IgD-negative memory B cell (primary cell): ENCODE data around the gene NECAP2. TPM values are rescaled to one million over a fixed set of nuclear protein-coding genes. Genes with fewer than 3 reads are reported as not detected.

ENCODE experiments used
- H3K27ac Mint-ChIP-seq, 3 donors: one replicate each; pipeline ENCODE4 v1.8.0; 2020 to 2022; ENCODE audit warnings: mild to moderate bottlenecking in 3 of 3, mixed read lengths in 3 of 3, moderate library complexity in 1 of 3
- H3K27me3 Mint-ChIP-seq: one replicate; pipeline ENCODE4 v1.8.0; 2021; ENCODE audit warnings: mixed read lengths
- H3K36me3 Mint-ChIP-seq: one replicate; pipeline ENCODE4 v1.8.0; 2020; ENCODE audit warnings: mild to moderate bottlenecking, mixed read lengths
- H3K4me1 Mint-ChIP-seq, 3 donors: one replicate each; pipeline ENCODE4 v1.8.0; 2020 to 2022; ENCODE audit warnings: mixed read lengths in 3 of 3, mild to moderate bottlenecking in 1 of 3
- H3K4me3 Mint-ChIP-seq, 4 donors: one replicate each; pipeline ENCODE4 v1.8.0; 2020 to 2022; ENCODE audit warnings: mild to moderate bottlenecking in 4 of 4, mixed read lengths in 4 of 4, moderate library complexity in 3 of 4
- H3K9me3 Mint-ChIP-seq, 3 donors: one replicate each; pipeline ENCODE4 v1.8.0; 2020 to 2021; ENCODE audit warnings: mixed read lengths in 3 of 3, mild to moderate bottlenecking in 1 of 3
- polyA plus RNA-seq: library from polyadenylated mRNA; unstranded; fragments of 300-500 nt; fragmentation: Illumina TruSeq; gene quantifications from one replicate; pipeline ENCODE4 v1.2.3, GENCODE V29; 2021

The NECAP2 gene, protein sequence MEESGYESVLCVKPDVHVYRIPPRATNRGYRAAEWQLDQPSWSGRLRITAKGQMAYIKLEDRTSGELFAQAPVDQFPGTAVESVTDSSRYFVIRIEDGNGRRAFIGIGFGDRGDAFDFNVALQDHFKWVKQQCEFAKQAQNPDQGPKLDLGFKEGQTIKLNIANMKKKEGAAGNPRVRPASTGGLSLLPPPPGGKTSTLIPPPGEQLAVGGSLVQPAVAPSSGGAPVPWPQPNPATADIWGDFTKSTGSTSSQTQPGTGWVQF
- 144 TPM for polyA plus RNA-seq

DNA sequence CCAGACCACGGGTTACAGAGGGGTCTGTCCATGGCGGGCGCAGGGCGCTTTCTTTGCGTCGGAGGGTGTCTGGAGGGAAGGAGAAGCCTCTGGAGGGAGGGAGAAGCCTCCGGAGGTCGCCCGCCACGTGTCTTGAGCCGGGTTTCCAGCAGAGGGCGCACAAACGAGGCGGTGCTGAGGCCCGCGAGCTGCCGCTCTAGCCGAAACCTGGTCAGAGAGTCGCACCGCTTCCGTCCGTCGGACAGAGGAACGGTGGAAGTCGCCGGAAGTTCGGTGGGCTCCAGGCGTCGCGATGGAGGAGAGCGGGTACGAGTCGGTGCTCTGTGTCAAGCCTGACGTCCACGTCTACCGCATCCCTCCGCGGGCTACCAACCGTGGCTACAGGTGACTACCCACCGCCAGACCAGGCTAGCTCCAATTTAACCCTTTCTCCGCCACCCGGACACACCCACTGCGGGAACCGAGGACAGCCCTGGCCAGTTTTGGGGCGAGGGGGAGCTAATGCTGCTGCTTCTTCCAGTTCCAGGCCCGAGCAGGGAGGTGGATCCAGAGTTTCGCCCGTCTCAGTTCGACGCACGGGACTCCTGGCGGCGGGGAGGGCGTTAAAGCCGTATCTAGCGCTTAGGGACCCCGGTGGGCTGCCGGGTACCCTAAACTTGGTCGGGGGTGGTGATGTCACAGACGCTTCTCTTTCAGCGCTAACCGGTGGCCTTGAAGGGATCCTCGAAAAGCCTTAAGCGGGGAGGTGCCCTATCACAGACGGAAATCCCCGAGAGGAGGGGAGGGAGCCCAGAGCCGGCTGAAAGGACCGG lies at the start of gene NECAP2:
Gene NECAP2, plus strand, starts transcription at position 255 of the 812 bp plus-strand sequence. Its CDS starts 38 bp downstream, at position 293.
- H3K27ac Mint-ChIP-seq = peak within 1 kb of the TSS; percentile 97 to 98 (median 97)
- no peaks in the 10 kb centered on the region for H3K9me3 Mint-ChIP-seq
- no peaks in the 10 kb centered on the region for H3K27me3 Mint-ChIP-seq
- H3K4me3 Mint-ChIP-seq = peak within 1 kb of the TSS; percentile 92 to 100 (median 98)
- H3K36me3 Mint-ChIP-seq = no peaks in the 10 kb centered on the region
- peaks cover 25 to 32% (median 29%) of the 10 kb centered on the region in 3 donors for H3K4me1 Mint-ChIP-seq

DNA sequence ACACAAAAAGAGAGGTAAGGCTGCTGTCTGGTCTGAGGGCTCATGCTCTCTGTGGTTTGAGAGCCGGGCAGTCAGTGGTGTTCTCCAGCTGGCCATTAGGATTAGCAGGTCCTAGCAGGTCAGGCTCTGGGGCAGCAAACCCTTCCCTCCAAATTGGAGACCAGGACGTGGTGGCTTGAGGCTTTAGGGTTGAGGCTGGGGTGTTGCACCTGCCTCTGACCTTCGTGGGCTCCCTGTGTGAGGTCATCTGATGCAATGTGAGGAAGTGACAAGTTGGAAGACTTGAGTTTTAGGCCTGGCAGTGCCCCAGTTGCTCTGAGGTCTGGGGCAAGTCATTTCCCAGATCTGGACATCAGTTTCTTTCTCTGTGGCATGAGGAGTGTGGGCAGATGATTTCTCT lies 49.1 kb upstream of the NECAP2 start:
- peaks cover 26 to 46% (median 42%) of the 10 kb centered on the region in 3 donors for H3K4me1 Mint-ChIP-seq
- peak overlapping the region in 2 of 3 donors; percentile 42 to 82 for H3K27ac Mint-ChIP-seq
- H3K4me3 Mint-ChIP-seq = peak overlapping the region in 1 of 4 donors; percentile 74
- H3K36me3 Mint-ChIP-seq = peaks cover 2% of the 10 kb centered on the region
- H3K27me3 Mint-ChIP-seq = no peaks in the 10 kb centered on the region
- H3K9me3 Mint-ChIP-seq = no peaks in the 10 kb centered on the region

DNA sequence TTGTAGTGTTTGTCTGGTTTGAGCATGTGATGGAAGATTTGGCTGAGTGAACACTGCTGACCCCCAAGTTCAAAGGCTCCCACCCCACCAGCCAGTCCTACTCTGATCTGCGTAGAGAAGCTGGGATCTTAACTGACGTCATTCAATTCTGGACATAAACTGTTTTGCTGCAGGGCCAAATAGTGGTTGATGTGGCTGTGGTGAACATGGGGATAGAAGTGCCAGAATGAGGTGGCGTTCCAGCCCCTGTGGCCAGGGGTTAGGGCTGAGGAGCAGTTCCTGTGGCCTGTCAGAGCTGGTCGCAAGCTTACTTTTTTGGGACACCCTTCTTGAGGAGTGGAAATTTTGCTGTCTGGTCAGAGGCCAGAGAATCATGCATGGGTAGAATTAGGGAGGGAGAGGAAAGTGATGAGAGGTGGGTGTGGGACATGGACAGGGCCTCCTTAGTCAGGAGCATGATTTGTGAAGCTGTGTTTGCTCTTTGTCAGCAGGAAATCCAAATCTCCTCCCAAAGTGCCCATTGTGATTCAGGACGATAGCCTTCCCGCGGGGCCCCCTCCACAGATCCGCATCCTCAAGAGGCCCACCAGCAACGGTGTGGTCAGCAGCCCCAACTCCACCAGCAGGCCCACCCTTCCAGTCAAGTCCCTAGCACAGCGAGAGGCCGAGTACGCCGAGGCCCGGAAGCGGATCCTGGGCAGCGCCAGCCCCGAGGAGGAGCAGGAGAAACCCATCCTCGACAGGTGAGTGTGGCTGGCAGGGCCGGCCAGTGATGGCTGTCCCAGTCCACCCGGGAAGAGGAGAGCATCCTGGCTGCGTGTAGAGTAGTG lies 47.6 kb upstream of the NECAP2 start:
- H3K4me1 Mint-ChIP-seq = peaks cover 15 to 35% (median 30%) of the 10 kb centered on the region in 3 donors
- H3K27me3 Mint-ChIP-seq = no peaks in the 10 kb centered on the region
- peak overlapping the region in 1 of 3 donors; percentile 86 for H3K27ac Mint-ChIP-seq
- no peaks in the 10 kb centered on the region for H3K9me3 Mint-ChIP-seq
- H3K4me3 Mint-ChIP-seq = peak overlapping the region in 1 of 4 donors; percentile 45
- H3K36me3 Mint-ChIP-seq = peaks cover 2% of the 10 kb centered on the region

DNA sequence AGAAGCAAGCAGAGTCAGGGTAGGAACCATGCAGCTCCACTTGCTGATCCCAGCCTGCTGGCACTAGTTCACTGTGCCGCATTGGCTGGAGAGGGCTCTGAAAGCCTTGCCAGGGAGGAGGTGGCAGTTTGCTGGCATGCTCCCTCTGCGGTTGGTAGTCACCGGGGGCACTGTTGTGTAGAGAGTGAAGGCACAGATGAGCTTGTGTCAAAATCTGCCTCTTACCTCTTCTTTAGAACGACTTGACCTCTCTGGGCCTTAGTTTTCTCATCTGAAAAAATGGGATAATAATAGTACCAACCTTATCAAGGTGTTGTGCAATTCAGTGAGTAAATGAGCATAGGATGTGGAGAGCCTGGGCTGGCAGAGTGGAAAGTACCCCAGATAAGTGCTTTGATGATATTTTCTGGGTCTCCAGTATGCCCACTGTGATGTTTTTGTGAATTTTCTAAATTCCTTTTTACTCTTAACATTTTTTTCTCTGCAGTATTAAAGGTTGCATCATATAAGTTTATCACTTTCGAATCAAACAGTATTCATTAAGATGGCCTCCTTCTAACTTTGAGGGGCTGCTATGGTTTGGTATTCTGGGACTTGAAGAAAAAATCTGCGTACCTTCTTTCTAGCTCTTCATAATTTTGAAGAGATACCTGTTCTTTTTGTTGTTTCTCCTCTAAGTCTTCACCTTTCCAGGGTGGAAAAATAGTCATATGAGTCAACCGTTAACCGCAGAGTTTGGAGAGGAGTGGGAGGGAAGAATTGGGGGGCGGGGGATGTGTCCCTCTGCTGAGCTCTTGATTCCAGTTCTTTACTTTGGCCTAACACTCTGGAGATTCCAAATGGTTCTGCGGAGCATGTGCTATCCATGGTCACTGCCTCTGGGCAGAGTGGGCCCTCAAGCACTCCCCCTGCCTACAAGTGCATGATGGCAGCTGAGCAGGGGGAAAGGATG lies 46.7 kb upstream of the NECAP2 start:
- H3K36me3 Mint-ChIP-seq = peaks cover 2% of the 10 kb centered on the region

DNA sequence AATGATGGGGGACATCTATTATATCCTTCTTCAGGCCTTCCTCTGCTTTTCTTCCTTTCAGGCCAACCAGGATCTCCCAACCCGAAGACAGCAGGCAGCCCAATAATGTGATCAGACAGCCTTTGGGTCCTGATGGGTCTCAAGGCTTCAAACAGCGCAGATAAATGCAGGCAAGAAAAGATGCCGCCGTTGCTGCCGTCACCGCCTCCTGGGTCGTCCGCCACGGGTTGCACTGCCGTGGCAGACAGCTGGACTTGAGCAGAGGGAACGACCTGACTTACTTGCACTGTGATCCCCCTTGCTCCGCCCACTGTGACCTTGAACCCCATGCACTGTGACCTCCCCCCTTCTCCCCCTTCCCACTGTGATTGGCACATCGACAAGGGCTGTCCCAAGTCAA lies 45.5 kb upstream of the NECAP2 start:
- Mint-ChIP-seq H3K4me1 (peaks cover 7 to 27% (median 22%) of the 10 kb centered on the region in 3 donors), H3K36me3 (peaks cover 4% of the 10 kb centered on the region), H3K27me3 (no peaks in the 10 kb centered on the region), H3K27ac (no peak overlapping the region), H3K4me3 (no peak overlapping the region), H3K9me3 (no peaks in the 10 kb centered on the region)

More for the DNA sequence above, 46.7 kb upstream of the NECAP2 start:
- Mint-ChIP-seq H3K4me3 (peak overlapping the region in 1 of 4 donors; percentile 23), H3K4me1 (peaks cover 8 to 30% (median 25%) of the 10 kb centered on the region in 3 donors), H3K27ac (peak overlapping the region in 2 of 3 donors; percentile 28 to 78), H3K27me3 (no peaks in the 10 kb centered on the region), H3K9me3 (no peaks in the 10 kb centered on the region)

DNA sequence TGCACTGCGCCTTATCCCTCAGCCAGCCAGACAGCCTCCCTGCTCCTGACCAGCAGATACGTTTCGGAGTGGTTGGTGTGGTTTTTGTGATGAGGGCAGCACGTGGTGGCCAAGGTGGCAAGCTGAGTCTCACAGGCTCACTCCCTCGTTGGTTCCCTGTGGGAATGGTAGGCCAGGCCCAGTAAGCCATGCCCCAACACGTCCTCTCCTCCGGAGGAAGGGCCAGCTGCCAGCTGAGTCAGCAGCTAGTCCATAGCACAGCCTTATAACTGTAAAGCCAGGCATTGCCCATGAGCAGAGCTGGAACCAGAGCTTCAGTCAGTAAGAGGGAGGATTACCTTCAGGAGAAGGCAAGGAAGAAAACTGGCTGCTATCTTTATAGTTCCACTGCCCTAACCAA lies 43.9 kb upstream of the NECAP2 start:
- H3K4me3 Mint-ChIP-seq = no peak overlapping the region
- H3K4me1 Mint-ChIP-seq = peaks cover 0 to 12% (median 11%) of the 10 kb centered on the region in 3 donors
- H3K27me3 Mint-ChIP-seq = no peaks in the 10 kb centered on the region
- no peaks in the 10 kb centered on the region for H3K9me3 Mint-ChIP-seq
- peak overlapping the region in 2 of 3 donors; percentile 35 to 50 for H3K27ac Mint-ChIP-seq
- peaks cover 3% of the 10 kb centered on the region for H3K36me3 Mint-ChIP-seq

DNA sequence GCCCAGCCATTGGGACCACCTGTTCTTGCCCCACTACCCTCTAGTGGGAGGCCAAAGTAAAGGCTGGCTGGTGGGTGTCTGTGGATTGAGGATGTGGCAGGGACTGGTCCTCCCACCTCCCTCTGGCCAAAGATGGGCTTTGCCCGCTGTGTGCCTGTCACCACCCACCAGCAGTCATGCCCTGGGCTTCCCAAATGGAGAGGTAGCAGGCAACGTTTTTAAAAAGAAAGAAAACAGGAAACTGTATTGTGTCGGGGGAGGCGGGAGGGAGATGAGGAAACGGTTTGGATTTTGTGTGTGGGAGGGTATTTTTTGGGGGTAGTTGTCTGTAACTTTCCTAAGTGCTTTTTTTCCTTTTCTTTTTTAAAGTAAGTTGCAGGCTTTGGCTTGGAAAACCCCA lies 43.4 kb upstream of the NECAP2 start:
- H3K27me3 Mint-ChIP-seq = no peaks in the 10 kb centered on the region
- no peaks in the 10 kb centered on the region for H3K9me3 Mint-ChIP-seq
- peaks cover 3% of the 10 kb centered on the region for H3K36me3 Mint-ChIP-seq
- no peak overlapping the region for H3K4me3 Mint-ChIP-seq
- H3K27ac Mint-ChIP-seq = peak overlapping the region in 1 of 3 donors; percentile 46
- peaks cover 0 to 11% (median 8%) of the 10 kb centered on the region in 3 donors for H3K4me1 Mint-ChIP-seq

DNA sequence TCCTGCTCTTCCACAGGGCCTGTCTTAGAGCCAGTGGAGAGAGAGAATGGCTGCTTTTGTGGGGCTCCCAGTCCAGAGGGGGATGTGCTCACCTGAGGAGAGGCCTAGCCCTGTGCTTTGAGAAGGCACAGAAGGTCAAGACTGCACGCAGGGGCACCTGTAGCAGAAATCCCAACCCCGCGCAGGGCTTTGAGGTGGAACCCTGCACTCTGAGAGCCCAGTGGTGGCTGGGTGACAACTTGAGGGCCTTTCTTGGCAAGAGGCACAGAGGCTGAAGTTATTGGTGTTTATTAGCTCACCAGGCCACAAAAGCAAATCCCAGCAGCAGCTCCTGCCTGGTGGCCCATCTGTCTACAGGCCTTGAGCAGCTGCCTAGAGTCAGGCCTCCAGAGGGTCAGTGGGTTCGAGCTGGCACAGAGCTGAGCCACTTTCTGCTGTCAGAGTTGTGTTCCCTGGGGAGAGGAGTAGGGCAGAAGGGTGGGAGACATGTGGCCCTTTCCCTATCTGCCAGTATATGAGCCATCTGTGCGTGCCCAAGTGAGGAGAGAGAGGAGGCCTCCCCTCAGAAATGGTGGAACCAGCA lies 42.1 kb upstream of the NECAP2 start:
- no peaks in the 10 kb centered on the region for H3K27me3 Mint-ChIP-seq
- no peaks in the 10 kb centered on the region for H3K9me3 Mint-ChIP-seq
- H3K27ac Mint-ChIP-seq = peak overlapping the region in 1 of 3 donors; percentile 67
- no peak overlapping the region for H3K4me3 Mint-ChIP-seq
- H3K36me3 Mint-ChIP-seq = peaks cover 3% of the 10 kb centered on the region
- peaks cover 0 to 3% (median 0%) of the 10 kb centered on the region in 3 donors for H3K4me1 Mint-ChIP-seq

DNA sequence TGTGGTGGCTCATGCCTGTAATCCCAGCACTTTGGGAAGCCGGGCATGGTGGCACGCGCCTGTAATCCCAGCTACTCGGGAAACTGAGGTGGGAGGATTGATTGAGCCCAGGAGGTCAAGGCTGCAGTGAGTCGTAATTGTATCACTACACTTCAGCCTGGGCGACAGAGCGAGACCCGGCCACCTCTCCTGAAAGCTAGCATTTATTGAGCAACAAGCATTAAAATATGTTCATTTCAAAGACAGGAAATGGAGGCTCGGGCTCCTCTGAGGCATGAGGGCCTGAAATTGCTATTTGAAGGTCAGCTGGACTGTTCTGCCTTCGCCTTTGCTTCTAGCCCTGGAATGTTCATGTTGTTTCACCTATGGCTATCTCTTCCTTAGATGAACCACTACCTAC lies 37.8 kb upstream of the NECAP2 start:
- Mint-ChIP-seq H3K9me3 (no peaks in the 10 kb centered on the region), H3K27me3 (no peaks in the 10 kb centered on the region), H3K4me1 (peaks cover 0 to 4% (median 0%) of the 10 kb centered on the region in 3 donors), H3K4me3 (no peak overlapping the region), H3K27ac (no peak overlapping the region), H3K36me3 (peaks cover 3% of the 10 kb centered on the region)

DNA sequence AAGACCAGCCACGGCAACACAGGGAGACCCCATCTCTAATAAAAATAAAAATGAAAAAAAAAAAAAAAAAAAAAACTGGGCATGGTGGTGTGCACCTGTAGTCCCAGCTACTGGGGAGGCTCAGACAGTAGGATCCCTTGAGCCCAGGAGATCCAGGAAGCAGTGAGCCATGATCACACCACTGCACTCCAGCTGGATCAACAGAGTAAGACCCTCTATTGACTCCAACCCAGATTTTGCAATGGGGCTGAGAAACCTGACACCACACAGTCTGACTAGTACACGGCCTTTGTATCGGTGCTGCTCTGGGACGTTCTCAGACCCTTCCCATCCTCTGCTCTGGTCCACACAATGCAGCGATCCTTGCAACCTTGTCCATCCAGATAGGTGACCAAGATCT lies 35.1 kb upstream of the NECAP2 start:
- no peaks in the 10 kb centered on the region for H3K27me3 Mint-ChIP-seq
- H3K27ac Mint-ChIP-seq = no peak overlapping the region
- no peak overlapping the region for H3K4me3 Mint-ChIP-seq
- H3K9me3 Mint-ChIP-seq = no peaks in the 10 kb centered on the region
- no peaks in the 10 kb centered on the region for H3K36me3 Mint-ChIP-seq
- peaks cover 0 to 4% (median 2%) of the 10 kb centered on the region in 3 donors for H3K4me1 Mint-ChIP-seq

DNA sequence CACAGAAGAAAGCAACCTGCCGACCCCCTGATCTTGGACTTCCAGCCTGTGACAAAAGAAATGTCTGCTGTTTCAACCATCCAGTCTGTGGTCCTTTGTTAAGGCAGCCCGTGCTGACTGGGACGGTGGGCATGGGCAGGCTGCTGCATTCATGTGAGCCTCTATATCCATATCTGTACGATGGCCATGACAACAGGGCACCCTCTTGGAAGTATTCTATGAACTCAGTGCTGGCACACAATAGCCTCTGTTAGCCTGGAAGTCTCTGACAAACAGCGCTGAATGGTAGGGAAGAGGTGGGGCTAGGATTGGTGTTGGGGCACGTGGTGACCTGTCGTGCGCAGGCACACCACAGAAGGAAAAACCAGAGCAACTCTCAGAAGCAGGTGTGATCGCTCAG lies 33.7 kb upstream of the NECAP2 start:
- Mint-ChIP-seq H3K9me3 (no peaks in the 10 kb centered on the region), H3K4me1 (peaks cover 0 to 4% (median 2%) of the 10 kb centered on the region in 3 donors), H3K36me3 (no peaks in the 10 kb centered on the region), H3K27me3 (no peaks in the 10 kb centered on the region), H3K4me3 (peak overlapping the region in 1 of 4 donors; percentile 61), H3K27ac (peak overlapping the region in 1 of 3 donors; percentile 50)

DNA sequence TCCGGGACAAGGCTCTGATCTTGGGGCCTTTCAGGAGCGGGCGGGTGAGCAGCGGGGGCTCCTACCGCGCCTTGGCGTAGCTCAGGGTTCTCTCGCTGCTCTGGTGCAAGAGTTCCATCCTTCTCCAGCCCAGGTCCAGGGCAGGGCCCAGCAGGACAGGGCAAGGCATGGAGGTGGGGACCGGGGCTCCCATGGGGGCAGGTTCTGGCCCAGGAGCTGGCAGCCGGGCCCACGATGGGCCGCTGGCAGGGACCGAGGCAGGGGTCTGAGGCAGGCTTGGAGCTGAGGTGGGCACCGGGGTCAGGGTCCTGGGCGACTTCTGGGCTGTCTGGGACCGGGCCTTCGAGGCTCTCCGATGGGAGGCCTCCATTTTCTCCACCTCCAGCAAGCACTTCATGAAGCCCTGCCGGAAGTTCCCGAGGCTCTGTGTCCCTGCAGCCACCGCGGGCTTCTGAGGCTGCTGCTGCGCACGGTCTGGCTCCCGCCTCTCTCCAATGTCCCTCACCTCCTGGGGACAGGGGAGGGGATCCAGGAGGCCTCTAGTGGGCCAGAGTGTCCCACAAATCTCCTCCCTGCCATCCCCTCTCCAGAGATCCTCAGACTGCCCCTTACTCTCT lies 30.9 kb upstream of the NECAP2 start:
- Mint-ChIP-seq H3K27ac (no peak overlapping the region), H3K9me3 (peaks cover 0 to 1% (median 0%) of the 10 kb centered on the region in 3 donors), H3K36me3 (no peaks in the 10 kb centered on the region), H3K4me1 (peaks cover 0 to 4% (median 2%) of the 10 kb centered on the region in 3 donors), H3K4me3 (no peak overlapping the region), H3K27me3 (no peaks in the 10 kb centered on the region)

DNA sequence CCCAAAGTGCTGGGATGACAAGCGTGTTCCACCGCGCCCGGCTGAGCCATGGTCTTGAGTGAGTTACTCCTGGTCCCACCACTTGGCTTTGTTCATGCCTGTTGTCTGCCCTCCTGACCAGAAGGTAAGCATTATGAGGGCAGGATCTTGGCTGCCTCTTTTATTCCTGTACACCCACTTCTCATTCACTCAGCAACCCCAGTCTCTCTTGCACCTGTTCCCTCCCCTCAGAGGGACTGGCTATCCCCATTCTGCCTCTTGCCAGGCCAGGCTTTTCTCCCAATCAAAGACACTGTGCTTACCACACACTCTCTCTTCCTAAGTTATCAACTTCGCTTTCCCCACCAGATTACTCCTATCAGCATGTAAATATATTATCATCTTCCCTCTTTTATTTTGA lies 29.7 kb upstream of the NECAP2 start:
- Mint-ChIP-seq H3K4me1 (peaks cover 0 to 4% (median under 1%) of the 10 kb centered on the region in 3 donors), H3K27me3 (no peaks in the 10 kb centered on the region), H3K9me3 (peaks cover 0 to 1% (median 0%) of the 10 kb centered on the region in 3 donors), H3K27ac (no peak overlapping the region), H3K36me3 (no peaks in the 10 kb centered on the region), H3K4me3 (no peak overlapping the region)
